Body of pancreas (tissue), 4 donors: ENCODE measurements around the gene CDC27.

Source experiments
- POLR2A ChIP-seq, 3 donors: fragments of 450-650 bp; IDR thresholded peaks; one replicate each; pipeline ENCODE4 v1.6.1; 2016; ENCODE audit warnings: antibody characterized with exemption in 3 of 3, mild to moderate bottlenecking in 2 of 3
- TF ChIP-seq, protein P1 (sequence below), 7 experiments: fragments of 450-650 bp in 4 of 7; fragments of 200-600 bp in 3 of 7; sonication (generic) in 3 of 7; IDR thresholded peaks; one replicate each; pipeline ENCODE4 v1.5.1; 2016 to 2019; ENCODE audit warnings: antibody characterized with exemption in 7 of 7

- no peak for TF ChIP-seq POLR2A (IDR thresholded peaks at IDR 0.05)
- TF ChIP-seq, protein P1, sequence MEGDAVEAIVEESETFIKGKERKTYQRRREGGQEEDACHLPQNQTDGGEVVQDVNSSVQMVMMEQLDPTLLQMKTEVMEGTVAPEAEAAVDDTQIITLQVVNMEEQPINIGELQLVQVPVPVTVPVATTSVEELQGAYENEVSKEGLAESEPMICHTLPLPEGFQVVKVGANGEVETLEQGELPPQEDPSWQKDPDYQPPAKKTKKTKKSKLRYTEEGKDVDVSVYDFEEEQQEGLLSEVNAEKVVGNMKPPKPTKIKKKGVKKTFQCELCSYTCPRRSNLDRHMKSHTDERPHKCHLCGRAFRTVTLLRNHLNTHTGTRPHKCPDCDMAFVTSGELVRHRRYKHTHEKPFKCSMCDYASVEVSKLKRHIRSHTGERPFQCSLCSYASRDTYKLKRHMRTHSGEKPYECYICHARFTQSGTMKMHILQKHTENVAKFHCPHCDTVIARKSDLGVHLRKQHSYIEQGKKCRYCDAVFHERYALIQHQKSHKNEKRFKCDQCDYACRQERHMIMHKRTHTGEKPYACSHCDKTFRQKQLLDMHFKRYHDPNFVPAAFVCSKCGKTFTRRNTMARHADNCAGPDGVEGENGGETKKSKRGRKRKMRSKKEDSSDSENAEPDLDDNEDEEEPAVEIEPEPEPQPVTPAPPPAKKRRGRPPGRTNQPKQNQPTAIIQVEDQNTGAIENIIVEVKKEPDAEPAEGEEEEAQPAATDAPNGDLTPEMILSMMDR (IDR thresholded peaks at IDR 0.05), result no peak
Observed at GRCh38 chr17:47192554-47192953, 3.5 kb upstream of the CDC27 start.
